Measurements from ENCODE around the gene ITIH3. TPM values are rescaled to one million over a fixed set of nuclear protein-coding genes. Genes with fewer than 3 reads are reported as not detected.

The ITIH3 gene
- polyA plus RNA-seq, 1 donor from 2014 or later, result not detected

DNA sequence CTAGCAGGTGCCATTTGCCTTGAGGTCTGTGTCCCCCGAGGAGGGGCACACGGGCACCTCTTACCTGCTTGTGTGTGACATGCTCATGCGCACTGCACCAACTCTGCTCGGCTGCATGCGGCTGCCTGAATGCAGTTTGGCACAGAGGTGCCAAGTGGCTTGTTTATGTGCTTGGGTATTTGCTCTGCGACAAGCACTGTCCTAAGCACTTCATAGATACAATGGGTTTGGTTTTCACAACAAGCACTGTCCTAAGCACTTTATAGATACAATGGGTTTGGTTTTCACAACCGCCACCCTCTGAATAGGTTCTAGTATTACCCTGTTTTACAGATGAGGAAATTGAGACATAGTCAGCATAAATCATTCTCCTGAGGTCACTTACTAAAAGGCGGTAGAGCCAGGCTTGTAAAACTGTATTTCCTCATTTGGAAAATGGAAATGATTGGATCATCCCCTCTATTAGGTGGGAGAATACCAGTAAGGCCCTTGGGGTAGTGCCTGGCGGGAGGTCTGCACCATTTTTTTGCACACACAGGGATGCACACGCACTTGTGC is 35.4 kb downstream of the ITIH3 start:
- Histone ChIP-seq H4K20me1 (ENCODE audit: insufficient read depth) (no peaks in the 10 kb centered on the region), H3K9me3 (ENCODE audit: low read length) (no peaks in the 10 kb centered on the region), H3F3A (ENCODE audit: insufficient read depth, low read length, poor library complexity, severe bottlenecking) (no peaks in the 10 kb centered on the region), H3K9me2 (ENCODE audit: insufficient read depth, low read length) (no peaks in the 10 kb centered on the region), H3K27me3 (ENCODE audit: insufficient read depth, low read depth, low read length) (no peaks in the 10 kb centered on the region), H2AFZ (ENCODE audit: low read depth, low read length) (no peak overlapping the region), H3K36me3 (ENCODE audit: insufficient read depth, low read length) (peaks cover 5% of the 10 kb centered on the region), H3K4me3 (ENCODE audit: low read length) (no peak overlapping the region), H3K79me2 (replicated peaks; ENCODE audit: insufficient read depth, low read length) (no peaks in the 10 kb centered on the region), H3K27ac (ENCODE audit: low read length) (no peak overlapping the region), H3K4me2 (ENCODE audit: low read length) (no peak overlapping the region), H3K9ac (ENCODE audit: low read length) (no peak overlapping the region)
- no peak for TF ChIP-seq EP300 (conservative IDR thresholded peaks at IDR 0.05; ENCODE audit: poor library complexity, severe bottlenecking)
- TF ChIP-seq, protein P1, sequence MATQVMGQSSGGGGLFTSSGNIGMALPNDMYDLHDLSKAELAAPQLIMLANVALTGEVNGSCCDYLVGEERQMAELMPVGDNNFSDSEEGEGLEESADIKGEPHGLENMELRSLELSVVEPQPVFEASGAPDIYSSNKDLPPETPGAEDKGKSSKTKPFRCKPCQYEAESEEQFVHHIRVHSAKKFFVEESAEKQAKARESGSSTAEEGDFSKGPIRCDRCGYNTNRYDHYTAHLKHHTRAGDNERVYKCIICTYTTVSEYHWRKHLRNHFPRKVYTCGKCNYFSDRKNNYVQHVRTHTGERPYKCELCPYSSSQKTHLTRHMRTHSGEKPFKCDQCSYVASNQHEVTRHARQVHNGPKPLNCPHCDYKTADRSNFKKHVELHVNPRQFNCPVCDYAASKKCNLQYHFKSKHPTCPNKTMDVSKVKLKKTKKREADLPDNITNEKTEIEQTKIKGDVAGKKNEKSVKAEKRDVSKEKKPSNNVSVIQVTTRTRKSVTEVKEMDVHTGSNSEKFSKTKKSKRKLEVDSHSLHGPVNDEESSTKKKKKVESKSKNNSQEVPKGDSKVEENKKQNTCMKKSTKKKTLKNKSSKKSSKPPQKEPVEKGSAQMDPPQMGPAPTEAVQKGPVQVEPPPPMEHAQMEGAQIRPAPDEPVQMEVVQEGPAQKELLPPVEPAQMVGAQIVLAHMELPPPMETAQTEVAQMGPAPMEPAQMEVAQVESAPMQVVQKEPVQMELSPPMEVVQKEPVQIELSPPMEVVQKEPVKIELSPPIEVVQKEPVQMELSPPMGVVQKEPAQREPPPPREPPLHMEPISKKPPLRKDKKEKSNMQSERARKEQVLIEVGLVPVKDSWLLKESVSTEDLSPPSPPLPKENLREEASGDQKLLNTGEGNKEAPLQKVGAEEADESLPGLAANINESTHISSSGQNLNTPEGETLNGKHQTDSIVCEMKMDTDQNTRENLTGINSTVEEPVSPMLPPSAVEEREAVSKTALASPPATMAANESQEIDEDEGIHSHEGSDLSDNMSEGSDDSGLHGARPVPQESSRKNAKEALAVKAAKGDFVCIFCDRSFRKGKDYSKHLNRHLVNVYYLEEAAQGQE (IDR thresholded peaks at IDR 0.05; ENCODE audit: borderline replicate concordance), result no peak

DNA sequence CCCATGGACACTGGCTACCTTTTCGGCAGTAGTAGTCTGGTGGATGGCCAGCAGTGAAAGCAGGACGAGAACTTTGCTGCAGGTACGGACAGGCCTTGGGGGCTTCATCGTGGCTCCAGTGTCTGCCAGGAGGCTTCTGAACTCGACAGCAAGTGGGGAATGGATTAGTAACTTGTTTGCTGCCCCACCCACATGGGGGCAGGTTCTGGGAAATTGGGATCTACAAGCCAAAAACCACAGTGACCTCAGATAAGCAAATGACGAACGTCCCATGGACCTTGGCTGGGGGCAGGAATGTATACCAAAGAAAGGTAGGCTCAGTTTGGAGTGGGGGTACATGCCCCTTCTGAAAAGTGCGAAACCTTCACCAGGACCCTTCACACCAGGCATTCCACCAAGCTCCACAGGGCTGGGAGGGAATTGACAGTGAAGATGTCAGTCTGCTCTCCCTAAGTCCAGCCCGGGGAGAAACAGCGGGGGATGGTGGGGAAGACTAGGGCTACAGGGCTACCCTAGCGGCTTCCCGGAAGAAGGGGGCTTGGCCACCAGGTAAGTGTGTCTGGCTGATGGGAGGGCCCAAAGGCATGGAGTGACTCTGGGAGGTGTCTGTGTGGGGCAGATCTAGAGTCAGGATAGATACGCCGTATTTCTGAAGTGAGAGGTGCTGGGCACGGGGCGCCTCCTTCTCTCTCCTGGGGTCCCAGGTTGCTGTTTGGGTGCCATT is 36.1 kb downstream of the ITIH3 start, which contains the start of gene ITIH4:
Gene ITIH4, minus strand, starts transcription at position 138 of the 724 bp plus-strand sequence. Its CDS starts 30 bp downstream, at position 108.
- no peak for TF ChIP-seq EP300 (conservative IDR thresholded peaks at IDR 0.05; ENCODE audit: poor library complexity, severe bottlenecking)
- TF ChIP-seq RAD21 (conservative IDR thresholded peaks at IDR 0.05), result no peak
- no peak for TF ChIP-seq TAF1 (IDR thresholded peaks at IDR 0.05; ENCODE audit: low read depth)
- TF ChIP-seq, protein P1 (IDR thresholded peaks at IDR 0.05; ENCODE audit: borderline replicate concordance), result no peak
- no peak for TF ChIP-seq EZH2 (IDR thresholded peaks at IDR 0.05; ENCODE audit: borderline replicate concordance, insufficient read depth, low read length, poor library complexity, severe bottlenecking)
- TF ChIP-seq, protein P2, sequence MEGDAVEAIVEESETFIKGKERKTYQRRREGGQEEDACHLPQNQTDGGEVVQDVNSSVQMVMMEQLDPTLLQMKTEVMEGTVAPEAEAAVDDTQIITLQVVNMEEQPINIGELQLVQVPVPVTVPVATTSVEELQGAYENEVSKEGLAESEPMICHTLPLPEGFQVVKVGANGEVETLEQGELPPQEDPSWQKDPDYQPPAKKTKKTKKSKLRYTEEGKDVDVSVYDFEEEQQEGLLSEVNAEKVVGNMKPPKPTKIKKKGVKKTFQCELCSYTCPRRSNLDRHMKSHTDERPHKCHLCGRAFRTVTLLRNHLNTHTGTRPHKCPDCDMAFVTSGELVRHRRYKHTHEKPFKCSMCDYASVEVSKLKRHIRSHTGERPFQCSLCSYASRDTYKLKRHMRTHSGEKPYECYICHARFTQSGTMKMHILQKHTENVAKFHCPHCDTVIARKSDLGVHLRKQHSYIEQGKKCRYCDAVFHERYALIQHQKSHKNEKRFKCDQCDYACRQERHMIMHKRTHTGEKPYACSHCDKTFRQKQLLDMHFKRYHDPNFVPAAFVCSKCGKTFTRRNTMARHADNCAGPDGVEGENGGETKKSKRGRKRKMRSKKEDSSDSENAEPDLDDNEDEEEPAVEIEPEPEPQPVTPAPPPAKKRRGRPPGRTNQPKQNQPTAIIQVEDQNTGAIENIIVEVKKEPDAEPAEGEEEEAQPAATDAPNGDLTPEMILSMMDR (IDR thresholded peaks at IDR 0.05; ENCODE audit: poor library complexity, severe bottlenecking), result no peak
- TF ChIP-seq POLR2AphosphoS5 (IDR thresholded peaks at IDR 0.05), result no peak
- no peak for TF ChIP-seq SMC3 (conservative IDR thresholded peaks at IDR 0.05; ENCODE audit: poor library complexity)
- no peak for TF ChIP-seq MXI1 (conservative IDR thresholded peaks at IDR 0.05; ENCODE audit: poor library complexity, severe bottlenecking)
- Histone ChIP-seq H3K4me3 (ENCODE audit: low read length) (no peak within 1 kb of the TSS), H3K79me2 (replicated peaks; ENCODE audit: insufficient read depth, low read length) (no peaks in the 10 kb centered on the region), H2AFZ (ENCODE audit: low read depth, low read length) (no peak within 1 kb of the TSS), H3K9me2 (ENCODE audit: insufficient read depth, low read length) (no peaks in the 10 kb centered on the region), H4K20me1 (ENCODE audit: insufficient read depth) (no peaks in the 10 kb centered on the region), H3K27ac (ENCODE audit: low read length) (no peak within 1 kb of the TSS), H3K9ac (ENCODE audit: low read length) (no peak within 1 kb of the TSS), H3K9me3 (ENCODE audit: low read length) (no peaks in the 10 kb centered on the region), H3K4me2 (ENCODE audit: low read length) (no peak within 1 kb of the TSS), H3K36me3 (ENCODE audit: insufficient read depth, low read length) (peaks cover 5% of the 10 kb centered on the region), H3F3A (ENCODE audit: insufficient read depth, low read length, poor library complexity, severe bottlenecking) (no peaks in the 10 kb centered on the region), H3K27me3 (ENCODE audit: insufficient read depth, low read depth, low read length) (no peaks in the 10 kb centered on the region)

Data from neural cell (in vitro differentiated cells).